SK-N-MC (cell line): ENCODE data around the gene FARSB.

ENCODE experiments used
- EZH2 ChIP-seq: fragments of 200-600 bp; sonication (generic); IDR thresholded peaks from one replicate; pipeline ENCODE4 v1.6.1; 2017; ENCODE audit warnings: antibody characterized with exemption
- FOXP2 ChIP-seq: optimal IDR thresholded peaks from 2 replicates; pipeline ENCODE3; 2011; ENCODE audit warnings: mild to moderate bottlenecking, moderate library complexity; ENCODE audit not compliant: insufficient read depth; ENCODE audit errors: extremely low read length, control extremely low read depth
- POLR2AphosphoS5 ChIP-seq: IDR thresholded peaks from 2 replicates; pipeline ENCODE4 v1.6.1; 2012; ENCODE audit warnings: mild to moderate bottlenecking, low read depth, low read length, borderline replicate concordance

DNA sequence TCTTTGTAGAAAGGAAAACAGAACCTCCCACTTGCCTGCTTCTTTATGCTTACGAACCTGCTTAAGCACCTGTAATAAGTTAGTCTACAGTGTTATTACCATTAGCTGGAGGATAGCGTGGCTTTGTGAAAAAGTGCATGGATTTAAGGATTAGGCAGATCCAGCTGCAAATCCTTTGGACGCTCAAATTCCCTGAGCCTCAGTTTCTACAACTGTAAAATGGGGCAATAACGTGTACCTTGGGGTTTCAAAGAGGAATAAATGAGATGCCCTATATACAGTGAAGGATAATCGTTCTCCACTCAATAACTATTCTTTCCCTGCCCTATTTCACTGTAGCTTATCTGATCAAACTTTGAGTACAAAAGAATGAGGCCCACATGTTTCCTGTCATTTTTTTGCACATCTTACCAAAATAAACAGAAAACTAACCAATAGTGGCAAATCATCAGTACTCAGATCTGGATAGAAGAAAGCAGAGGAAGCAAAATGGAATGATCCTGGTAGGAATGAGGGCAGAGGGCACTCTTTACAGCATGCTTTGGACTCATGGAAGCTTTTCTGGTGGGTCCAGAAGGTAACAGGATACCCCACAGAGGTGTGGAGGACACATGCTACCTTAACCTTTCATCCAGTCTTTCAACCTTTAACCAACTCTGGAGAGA lies 30.3 kb upstream of the FARSB start:
- TF ChIP-seq FOXP2 (no peak), POLR2AphosphoS5 (no peak), EZH2 (no peak)
